RWPE2 (cell line): ENCODE results near the gene ZNF296.

Experiments
- ATAC-seq: fragments of 200-7000 bp; cut with Tn5 transposase; 3 replicates; pipeline ENCODE4 v1.9.1; 2021; ENCODE audit warnings: low read depth
- DNase-seq: peaks from one replicate; pipeline ENCODE4 v3.0.0-alpha.2; 2020; ENCODE audit warnings: low spot score
- H3K27ac ChIP-seq: fragments of 450-650 bp; 2 replicates; pipeline ENCODE4 v1.5.1; 2017; ENCODE audit warnings: mild to moderate bottlenecking; ENCODE audit not compliant: poor library complexity, severe bottlenecking
- H3K27me3 ChIP-seq: fragments of 250-450 bp; sonication (Bioruptor Pico); 2 replicates; pipeline ENCODE4 v1.5.1; 2021; ENCODE audit warnings: mild to moderate bottlenecking, moderate library complexity; ENCODE audit not compliant: insufficient read depth, poor library complexity, severe bottlenecking
- H3K36me3 ChIP-seq: fragments of 250-450 bp; sonication (Bioruptor Pico); 2 replicates; pipeline ENCODE4 v1.5.1; 2020; ENCODE audit warnings: low read depth, mild to moderate bottlenecking, moderate library complexity
- H3K4me1 ChIP-seq: fragments of 250-450 bp; sonication (Bioruptor Pico); 2 replicates; pipeline ENCODE4 v1.5.1; 2021; ENCODE audit warnings: mild to moderate bottlenecking, moderate library complexity; ENCODE audit not compliant: insufficient read depth, poor library complexity, severe bottlenecking
- H3K4me3 ChIP-seq: fragments of 250-450 bp; sonication (Bioruptor Pico); 2 replicates; pipeline ENCODE4 v1.5.1; 2021; ENCODE audit warnings: mild to moderate bottlenecking, moderate library complexity; ENCODE audit not compliant: severe bottlenecking
- H3K9me3 ChIP-seq: fragments of 250-450 bp; sonication (Bioruptor Pico); 2 replicates; pipeline ENCODE4 v1.5.1; 2021; ENCODE audit warnings: mild to moderate bottlenecking, moderate library complexity; ENCODE audit not compliant: severe bottlenecking
- TF ChIP-seq, protein P1 (sequence below): fragments of 450-650 bp; IDR thresholded peaks from one replicate; pipeline ENCODE4 v1.5.1; 2017; ENCODE audit warnings: mild to moderate bottlenecking, moderate library complexity; ENCODE audit not compliant: poor library complexity, severe bottlenecking

Gene ZNF296

DNA sequence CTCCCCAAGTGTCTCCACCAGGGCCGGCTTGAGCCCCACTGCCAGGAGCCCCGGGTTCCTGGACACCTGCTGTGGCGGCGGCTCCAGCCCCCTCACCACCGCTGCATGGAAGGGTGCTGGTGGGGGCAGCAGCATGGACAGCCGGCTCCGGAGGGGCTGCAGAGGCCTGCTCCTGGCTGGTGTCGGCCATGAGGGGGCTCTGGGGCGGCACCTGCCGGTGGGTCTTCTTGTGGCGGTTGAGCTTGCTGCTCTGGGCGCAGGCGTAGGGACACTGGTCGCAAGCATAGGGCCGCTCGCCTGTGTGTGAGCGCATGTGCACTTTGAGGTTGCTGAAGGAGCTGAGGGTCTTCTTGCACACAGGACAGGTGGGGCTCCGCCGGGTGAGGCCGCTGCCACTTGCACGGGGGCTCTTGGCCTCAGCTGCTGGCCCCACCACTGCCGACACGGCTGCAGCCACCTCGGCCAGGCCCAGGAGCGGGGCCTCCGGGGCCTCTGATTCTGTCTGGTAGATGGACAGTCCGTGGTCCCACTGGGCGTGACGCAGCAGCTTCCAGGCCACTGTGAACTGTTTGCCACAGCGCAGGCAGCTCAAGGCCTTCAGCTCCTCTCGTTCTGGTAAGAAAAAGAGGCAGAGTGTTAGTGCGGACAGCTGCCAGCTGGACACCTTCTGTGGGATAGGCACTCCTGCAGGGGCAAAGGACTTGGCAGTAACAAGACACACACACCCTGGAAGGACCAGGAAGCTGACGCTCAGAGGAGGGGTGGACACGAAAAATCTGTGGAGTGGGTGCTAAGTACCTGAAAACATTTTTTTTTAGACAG, 4.1 kb downstream of the ZNF296 start:
- H3K36me3 ChIP-seq = peaks cover 31% of the 10 kb centered on the region
- H3K27ac ChIP-seq = no peak overlapping the region
- DNase-seq (no peak), ATAC-seq (no peak)
- peaks cover 4% of the 10 kb centered on the region for H3K4me1 ChIP-seq
- H3K4me3 ChIP-seq = no peak overlapping the region
- no peaks in the 10 kb centered on the region for H3K27me3 ChIP-seq
- TF ChIP-seq, protein P1, sequence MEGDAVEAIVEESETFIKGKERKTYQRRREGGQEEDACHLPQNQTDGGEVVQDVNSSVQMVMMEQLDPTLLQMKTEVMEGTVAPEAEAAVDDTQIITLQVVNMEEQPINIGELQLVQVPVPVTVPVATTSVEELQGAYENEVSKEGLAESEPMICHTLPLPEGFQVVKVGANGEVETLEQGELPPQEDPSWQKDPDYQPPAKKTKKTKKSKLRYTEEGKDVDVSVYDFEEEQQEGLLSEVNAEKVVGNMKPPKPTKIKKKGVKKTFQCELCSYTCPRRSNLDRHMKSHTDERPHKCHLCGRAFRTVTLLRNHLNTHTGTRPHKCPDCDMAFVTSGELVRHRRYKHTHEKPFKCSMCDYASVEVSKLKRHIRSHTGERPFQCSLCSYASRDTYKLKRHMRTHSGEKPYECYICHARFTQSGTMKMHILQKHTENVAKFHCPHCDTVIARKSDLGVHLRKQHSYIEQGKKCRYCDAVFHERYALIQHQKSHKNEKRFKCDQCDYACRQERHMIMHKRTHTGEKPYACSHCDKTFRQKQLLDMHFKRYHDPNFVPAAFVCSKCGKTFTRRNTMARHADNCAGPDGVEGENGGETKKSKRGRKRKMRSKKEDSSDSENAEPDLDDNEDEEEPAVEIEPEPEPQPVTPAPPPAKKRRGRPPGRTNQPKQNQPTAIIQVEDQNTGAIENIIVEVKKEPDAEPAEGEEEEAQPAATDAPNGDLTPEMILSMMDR = no peak
- H3K9me3 ChIP-seq = no peaks in the 10 kb centered on the region

DNA sequence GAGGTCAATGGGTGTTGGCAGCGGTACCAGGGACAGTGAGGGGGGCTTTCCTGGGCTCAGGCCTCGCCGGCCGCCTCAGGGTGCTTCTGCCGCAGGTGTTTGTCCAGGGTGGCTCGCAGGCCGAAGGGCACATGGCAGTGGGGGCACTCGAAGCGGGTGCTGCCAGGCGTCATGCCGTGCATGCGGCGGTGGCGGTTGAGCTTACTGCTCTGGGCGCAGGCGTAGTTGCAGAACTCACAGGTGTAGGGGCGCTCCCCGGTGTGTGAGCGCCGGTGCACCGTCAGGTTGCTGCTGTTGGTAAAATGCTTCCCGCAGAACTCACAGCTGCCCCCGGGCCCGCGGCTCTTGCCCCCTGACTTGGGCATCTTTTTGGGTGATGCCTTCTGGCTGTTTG, 4.7 kb downstream of the ZNF296 start:
- Histone ChIP-seq H3K27me3 (no peaks in the 10 kb centered on the region), H3K4me3 (no peak overlapping the region), H3K36me3 (peaks cover 31% of the 10 kb centered on the region), H3K4me1 (peaks cover under 1% of the 10 kb centered on the region), H3K9me3 (no peaks in the 10 kb centered on the region), H3K27ac (no peak overlapping the region)
- ATAC-seq = no peak
- TF ChIP-seq, protein P1 = no peak
- no peak for DNase-seq

DNA sequence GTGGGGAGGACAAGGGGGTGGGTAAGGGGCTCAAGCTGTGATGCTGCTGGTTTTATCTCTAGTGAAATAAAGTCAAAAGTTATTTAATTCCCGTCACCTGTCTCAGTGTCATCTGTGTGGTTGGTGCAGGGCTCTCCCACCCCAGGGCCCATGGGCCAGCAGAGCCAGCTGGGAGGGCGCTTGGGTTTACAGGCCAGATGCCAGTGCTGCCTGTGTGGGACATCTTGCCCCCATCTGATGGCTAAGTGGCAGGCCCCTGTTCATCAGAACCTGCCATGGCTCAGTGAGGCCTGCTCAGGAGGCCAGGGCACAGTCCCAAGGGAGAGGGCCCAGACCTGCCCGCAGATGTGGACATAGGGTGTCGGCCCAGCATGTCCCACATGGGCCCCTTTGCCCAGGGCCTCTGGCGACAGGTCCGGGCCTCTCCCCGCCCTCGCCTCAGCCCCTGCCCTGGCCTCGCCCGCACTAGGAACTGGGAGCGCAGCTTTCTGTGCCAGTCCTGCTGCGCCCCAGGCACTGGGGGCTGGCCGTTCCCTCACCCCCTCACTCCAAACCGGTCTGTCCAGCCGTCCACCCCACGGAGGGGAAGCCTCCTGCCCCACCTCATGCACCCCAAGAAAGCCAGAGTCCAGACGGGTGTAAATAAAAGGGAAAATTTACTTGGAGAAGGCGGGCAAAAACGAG, 5.3 kb downstream of the ZNF296 start:
- DNase-seq (no peak), ATAC-seq (no peak)
- Histone ChIP-seq H3K4me1 (no peaks in the 10 kb centered on the region), H3K36me3 (peaks cover 33% of the 10 kb centered on the region), H3K27ac (no peak overlapping the region), H3K27me3 (no peaks in the 10 kb centered on the region), H3K9me3 (no peaks in the 10 kb centered on the region), H3K4me3 (no peak overlapping the region)
- TF ChIP-seq, protein P1 = no peak

DNA sequence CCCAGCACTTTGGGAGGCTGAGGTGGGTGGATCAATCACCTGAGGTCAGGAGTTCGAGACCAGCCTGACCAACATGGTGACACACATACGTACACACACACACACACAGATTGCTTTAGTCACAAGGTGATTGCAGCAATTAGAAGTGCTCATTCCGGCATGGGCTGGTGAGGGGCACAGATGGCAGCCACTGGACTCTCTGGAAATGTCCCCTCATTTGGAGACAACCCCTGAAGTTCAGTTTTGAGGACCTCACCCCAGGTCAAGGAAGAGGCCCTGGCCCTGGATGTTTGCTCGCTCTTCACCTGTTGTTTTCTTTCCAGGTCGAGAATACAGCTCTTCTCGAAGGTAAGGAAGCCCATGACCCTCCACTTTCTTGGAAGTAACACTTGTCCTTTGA, 6.1 kb downstream of the ZNF296 start:
- no peaks in the 10 kb centered on the region for H3K4me1 ChIP-seq
- ATAC-seq = no peak

More for the DNA sequence above, 6.1 kb downstream of the ZNF296 start:
- H3K36me3 ChIP-seq = peaks cover 36% of the 10 kb centered on the region
- no peak for DNase-seq
- TF ChIP-seq, protein P1 = no peak
- H3K27ac ChIP-seq = no peak overlapping the region
- H3K4me3 ChIP-seq = no peak overlapping the region
- H3K27me3 ChIP-seq = no peaks in the 10 kb centered on the region
- H3K9me3 ChIP-seq = no peaks in the 10 kb centered on the region
